HepG2 (cell line): ENCODE results near the gene CCSER2. TPM values are rescaled to one million over a fixed set of nuclear protein-coding genes. Genes with fewer than 3 reads are reported as not detected.

Source experiments
- CBFB ChIP-seq: sonication (generic); formaldehyde crosslinking; IDR thresholded peaks from 2 replicates; pipeline ENCODE4 v1.4.0; 2020; ENCODE audit warnings: missing genetic modification reagents
- CENPBD1 ChIP-seq: sonication (generic); formaldehyde crosslinking; IDR thresholded peaks from 2 replicates; pipeline ENCODE4 v1.8.0; 2022; ENCODE audit warnings: missing genetic modification reagents, low read depth, mild to moderate bottlenecking, borderline replicate concordance
- IRF2 ChIP-seq: IDR thresholded peaks from 2 replicates; pipeline ENCODE4 v1.6.1; 2018; ENCODE audit warnings: missing genetic modification reagents, missing compliant biosample characterization
- KLF6 ChIP-seq: IDR thresholded peaks from 2 replicates; pipeline ENCODE4 v1.8.0; 2016; ENCODE audit warnings: missing biosample characterization, missing genetic modification reagents
- NPAS2 ChIP-seq: sonication (generic); formaldehyde crosslinking; IDR thresholded peaks from 2 replicates; pipeline ENCODE4 v1.8.0; 2022; ENCODE audit warnings: mild to moderate bottlenecking, missing genetic modification reagents, borderline replicate concordance
- PITX1 ChIP-seq: sonication (generic); formaldehyde crosslinking; IDR thresholded peaks from 2 replicates; pipeline ENCODE4 v1.5.1; 2020; ENCODE audit warnings: mild to moderate bottlenecking, missing genetic modification reagents
- RBM22 ChIP-seq: fragments of 200-400 bp; formaldehyde crosslinking; optimal IDR thresholded peaks from 2 replicates; pipeline ENCODE3; 2017; ENCODE audit warnings: mild to moderate bottlenecking, low read length, moderate library complexity
- SPEN ChIP-seq: sonication (generic); formaldehyde crosslinking; IDR thresholded peaks from 2 replicates; pipeline ENCODE4 v1.5.1; 2020; ENCODE audit warnings: low read depth, mild to moderate bottlenecking, missing genetic modification reagents
- SRY ChIP-seq: sonication (generic); formaldehyde crosslinking; IDR thresholded peaks from 2 replicates; pipeline ENCODE4 v1.8.0; 2022; ENCODE audit warnings: mild to moderate bottlenecking, missing genetic modification reagents
- ZBTB2 ChIP-seq: sonication (generic); formaldehyde crosslinking; IDR thresholded peaks from 2 replicates; pipeline ENCODE4 v1.8.0; 2022; ENCODE audit warnings: low read depth, missing genetic modification reagents
- ZBTB38 ChIP-seq: sonication (generic); formaldehyde crosslinking; IDR thresholded peaks from 2 replicates; pipeline ENCODE4 v1.5.1; 2020; ENCODE audit warnings: mild to moderate bottlenecking, missing genetic modification reagents
- ZNF343 ChIP-seq: sonication (generic); formaldehyde crosslinking; IDR thresholded peaks from 2 replicates; pipeline ENCODE4 v1.4.0; 2020; ENCODE audit warnings: mild to moderate bottlenecking, missing genetic modification reagents
- polyA plus RNA-seq, 8 experiments: library from polyadenylated mRNA; depleted of rRNA in 3 of 8; stranded (reverse) in 7 of 8; unstranded in 1 of 8; fragments of >200 nt; fragmentation: Illumina TruSeq in 4 of 8; extraction: Trizol in 4 of 8; gene quantifications; 2 replicates each; pipeline versions ENCODE4 v1.2.1 to v1.2.3, GENCODE V29; 2011 to 2016; ENCODE audit warnings: low read depth in 4 of 8, missing spikeins in 1 of 8, mixed read lengths in 1 of 8; ENCODE audit not compliant: insufficient read depth in 1 of 8
- total RNA-seq, 5 experiments: library from RNA; depleted of rRNA; stranded (reverse); fragments of >200 nt; fragmentation: Illumina TruSeq; extraction: Trizol; gene quantifications; 2 replicates each; pipeline ENCODE4 v1.2.3, GENCODE V29; 2016; ENCODE audit warnings: low read depth in 1 of 5
- TF ChIP-seq, protein P1 (sequence below): sonication (generic); formaldehyde crosslinking; IDR thresholded peaks from 2 replicates; pipeline ENCODE4 v1.4.0; 2020; ENCODE audit warnings: missing genetic modification reagents
- TF ChIP-seq, protein P2 (sequence below): sonication (generic); formaldehyde crosslinking; IDR thresholded peaks from 2 replicates; pipeline ENCODE4 v1.4.0; 2020; ENCODE audit warnings: mild to moderate bottlenecking, low read depth, missing genetic modification reagents
- TF ChIP-seq, protein P3 (sequence below): sonication (generic); formaldehyde crosslinking; IDR thresholded peaks from 2 replicates; pipeline ENCODE4 v1.5.1; 2020; ENCODE audit warnings: mild to moderate bottlenecking, missing genetic modification reagents, borderline replicate concordance
- TF ChIP-seq, protein P4 (sequence below): IDR thresholded peaks from 2 replicates; pipeline ENCODE4 v1.4.0; 2020; ENCODE audit warnings: mild to moderate bottlenecking, missing genetic modification reagents

The CCSER2 gene
- total and polyA plus RNA-seq, 2 of the 13 experiments (the other 11 are each of a cell fraction or from before 2014, with no cell fraction given) = 13.3 to 17.2 TPM

DNA sequence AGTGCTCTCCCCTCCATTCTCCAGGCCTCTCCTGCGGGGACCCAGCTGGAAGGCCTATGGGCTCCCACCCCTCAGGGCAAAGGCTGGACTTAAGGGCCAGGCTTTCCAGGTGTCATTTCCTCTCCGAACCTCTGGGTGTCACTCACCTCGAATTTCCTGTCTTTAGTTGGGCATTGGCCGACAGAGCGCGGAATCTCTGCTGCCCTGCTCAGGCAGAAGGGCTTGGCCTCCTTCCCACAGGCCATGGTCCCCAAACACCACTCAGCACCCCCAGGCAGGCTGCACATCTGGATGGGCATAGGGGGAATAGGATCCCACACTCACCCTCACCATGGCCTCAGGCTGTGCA, 212.9 kb downstream of the CCSER2 start (continued):
- TF ChIP-seq, protein P1, sequence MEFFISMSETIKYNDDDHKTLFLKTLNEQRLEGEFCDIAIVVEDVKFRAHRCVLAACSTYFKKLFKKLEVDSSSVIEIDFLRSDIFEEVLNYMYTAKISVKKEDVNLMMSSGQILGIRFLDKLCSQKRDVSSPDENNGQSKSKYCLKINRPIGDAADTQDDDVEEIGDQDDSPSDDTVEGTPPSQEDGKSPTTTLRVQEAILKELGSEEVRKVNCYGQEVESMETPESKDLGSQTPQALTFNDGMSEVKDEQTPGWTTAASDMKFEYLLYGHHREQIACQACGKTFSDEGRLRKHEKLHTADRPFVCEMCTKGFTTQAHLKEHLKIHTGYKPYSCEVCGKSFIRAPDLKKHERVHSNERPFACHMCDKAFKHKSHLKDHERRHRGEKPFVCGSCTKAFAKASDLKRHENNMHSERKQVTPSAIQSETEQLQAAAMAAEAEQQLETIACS (CRISPR knock-in tag) = no peak
- TF ChIP-seq CBFB (CRISPR knock-in tag) (no peak), SPEN (no peak), PITX1 (CRISPR knock-in tag) (peak; percentile 40; the same call in 1 of the 2 replicates), IRF2 (CRISPR knock-in tag) (no peak), ZBTB2 (CRISPR knock-in tag) (no peak), ZBTB38 (CRISPR knock-in tag) (peak; percentile 70; the same call in 1 of the 2 replicates), ZNF343 (CRISPR knock-in tag) (no peak), KLF6 (CRISPR knock-in tag) (no peak), RBM22 (no peak), CENPBD1 (CRISPR knock-in tag) (no peak), NPAS2 (CRISPR knock-in tag) (no peak), SRY (peak; percentile 75; the same call in 1 of the 2 replicates)
- TF ChIP-seq, protein P2, sequence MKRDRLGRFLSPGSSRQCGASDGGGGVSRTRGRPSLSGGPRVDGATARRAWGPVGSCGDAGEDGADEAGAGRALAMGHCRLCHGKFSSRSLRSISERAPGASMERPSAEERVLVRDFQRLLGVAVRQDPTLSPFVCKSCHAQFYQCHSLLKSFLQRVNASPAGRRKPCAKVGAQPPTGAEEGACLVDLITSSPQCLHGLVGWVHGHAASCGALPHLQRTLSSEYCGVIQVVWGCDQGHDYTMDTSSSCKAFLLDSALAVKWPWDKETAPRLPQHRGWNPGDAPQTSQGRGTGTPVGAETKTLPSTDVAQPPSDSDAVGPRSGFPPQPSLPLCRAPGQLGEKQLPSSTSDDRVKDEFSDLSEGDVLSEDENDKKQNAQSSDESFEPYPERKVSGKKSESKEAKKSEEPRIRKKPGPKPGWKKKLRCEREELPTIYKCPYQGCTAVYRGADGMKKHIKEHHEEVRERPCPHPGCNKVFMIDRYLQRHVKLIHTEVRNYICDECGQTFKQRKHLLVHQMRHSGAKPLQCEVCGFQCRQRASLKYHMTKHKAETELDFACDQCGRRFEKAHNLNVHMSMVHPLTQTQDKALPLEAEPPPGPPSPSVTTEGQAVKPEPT (CRISPR knock-in tag) = no peak
- TF ChIP-seq, protein P3, sequence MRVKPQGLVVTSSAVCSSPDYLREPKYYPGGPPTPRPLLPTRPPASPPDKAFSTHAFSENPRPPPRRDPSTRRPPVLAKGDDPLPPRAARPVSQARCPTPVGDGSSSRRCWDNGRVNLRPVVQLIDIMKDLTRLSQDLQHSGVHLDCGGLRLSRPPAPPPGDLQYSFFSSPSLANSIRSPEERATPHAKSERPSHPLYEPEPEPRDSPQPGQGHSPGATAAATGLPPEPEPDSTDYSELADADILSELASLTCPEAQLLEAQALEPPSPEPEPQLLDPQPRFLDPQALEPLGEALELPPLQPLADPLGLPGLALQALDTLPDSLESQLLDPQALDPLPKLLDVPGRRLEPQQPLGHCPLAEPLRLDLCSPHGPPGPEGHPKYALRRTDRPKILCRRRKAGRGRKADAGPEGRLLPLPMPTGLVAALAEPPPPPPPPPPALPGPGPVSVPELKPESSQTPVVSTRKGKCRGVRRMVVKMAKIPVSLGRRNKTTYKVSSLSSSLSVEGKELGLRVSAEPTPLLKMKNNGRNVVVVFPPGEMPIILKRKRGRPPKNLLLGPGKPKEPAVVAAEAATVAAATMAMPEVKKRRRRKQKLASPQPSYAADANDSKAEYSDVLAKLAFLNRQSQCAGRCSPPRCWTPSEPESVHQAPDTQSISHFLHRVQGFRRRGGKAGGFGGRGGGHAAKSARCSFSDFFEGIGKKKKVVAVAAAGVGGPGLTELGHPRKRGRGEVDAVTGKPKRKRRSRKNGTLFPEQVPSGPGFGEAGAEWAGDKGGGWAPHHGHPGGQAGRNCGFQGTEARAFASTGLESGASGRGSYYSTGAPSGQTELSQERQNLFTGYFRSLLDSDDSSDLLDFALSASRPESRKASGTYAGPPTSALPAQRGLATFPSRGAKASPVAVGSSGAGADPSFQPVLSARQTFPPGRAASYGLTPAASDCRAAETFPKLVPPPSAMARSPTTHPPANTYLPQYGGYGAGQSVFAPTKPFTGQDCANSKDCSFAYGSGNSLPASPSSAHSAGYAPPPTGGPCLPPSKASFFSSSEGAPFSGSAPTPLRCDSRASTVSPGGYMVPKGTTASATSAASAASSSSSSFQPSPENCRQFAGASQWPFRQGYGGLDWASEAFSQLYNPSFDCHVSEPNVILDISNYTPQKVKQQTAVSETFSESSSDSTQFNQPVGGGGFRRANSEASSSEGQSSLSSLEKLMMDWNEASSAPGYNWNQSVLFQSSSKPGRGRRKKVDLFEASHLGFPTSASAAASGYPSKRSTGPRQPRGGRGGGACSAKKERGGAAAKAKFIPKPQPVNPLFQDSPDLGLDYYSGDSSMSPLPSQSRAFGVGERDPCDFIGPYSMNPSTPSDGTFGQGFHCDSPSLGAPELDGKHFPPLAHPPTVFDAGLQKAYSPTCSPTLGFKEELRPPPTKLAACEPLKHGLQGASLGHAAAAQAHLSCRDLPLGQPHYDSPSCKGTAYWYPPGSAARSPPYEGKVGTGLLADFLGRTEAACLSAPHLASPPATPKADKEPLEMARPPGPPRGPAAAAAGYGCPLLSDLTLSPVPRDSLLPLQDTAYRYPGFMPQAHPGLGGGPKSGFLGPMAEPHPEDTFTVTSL = no peak
- TF ChIP-seq, protein P4, sequence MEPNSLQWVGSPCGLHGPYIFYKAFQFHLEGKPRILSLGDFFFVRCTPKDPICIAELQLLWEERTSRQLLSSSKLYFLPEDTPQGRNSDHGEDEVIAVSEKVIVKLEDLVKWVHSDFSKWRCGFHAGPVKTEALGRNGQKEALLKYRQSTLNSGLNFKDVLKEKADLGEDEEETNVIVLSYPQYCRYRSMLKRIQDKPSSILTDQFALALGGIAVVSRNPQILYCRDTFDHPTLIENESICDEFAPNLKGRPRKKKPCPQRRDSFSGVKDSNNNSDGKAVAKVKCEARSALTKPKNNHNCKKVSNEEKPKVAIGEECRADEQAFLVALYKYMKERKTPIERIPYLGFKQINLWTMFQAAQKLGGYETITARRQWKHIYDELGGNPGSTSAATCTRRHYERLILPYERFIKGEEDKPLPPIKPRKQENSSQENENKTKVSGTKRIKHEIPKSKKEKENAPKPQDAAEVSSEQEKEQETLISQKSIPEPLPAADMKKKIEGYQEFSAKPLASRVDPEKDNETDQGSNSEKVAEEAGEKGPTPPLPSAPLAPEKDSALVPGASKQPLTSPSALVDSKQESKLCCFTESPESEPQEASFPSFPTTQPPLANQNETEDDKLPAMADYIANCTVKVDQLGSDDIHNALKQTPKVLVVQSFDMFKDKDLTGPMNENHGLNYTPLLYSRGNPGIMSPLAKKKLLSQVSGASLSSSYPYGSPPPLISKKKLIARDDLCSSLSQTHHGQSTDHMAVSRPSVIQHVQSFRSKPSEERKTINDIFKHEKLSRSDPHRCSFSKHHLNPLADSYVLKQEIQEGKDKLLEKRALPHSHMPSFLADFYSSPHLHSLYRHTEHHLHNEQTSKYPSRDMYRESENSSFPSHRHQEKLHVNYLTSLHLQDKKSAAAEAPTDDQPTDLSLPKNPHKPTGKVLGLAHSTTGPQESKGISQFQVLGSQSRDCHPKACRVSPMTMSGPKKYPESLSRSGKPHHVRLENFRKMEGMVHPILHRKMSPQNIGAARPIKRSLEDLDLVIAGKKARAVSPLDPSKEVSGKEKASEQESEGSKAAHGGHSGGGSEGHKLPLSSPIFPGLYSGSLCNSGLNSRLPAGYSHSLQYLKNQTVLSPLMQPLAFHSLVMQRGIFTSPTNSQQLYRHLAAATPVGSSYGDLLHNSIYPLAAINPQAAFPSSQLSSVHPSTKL (CRISPR knock-in tag) = 0 out of 2 replicates have a peak, but pooled peaks have one; percentile 8
